Hindlimb muscle (tissue), 1 donor: ENCODE results near the gene ZNF467. TPM values are rescaled to one million over a fixed set of nuclear protein-coding genes. Genes with fewer than 3 reads are reported as not detected.

Experiments
- DNase-seq: peaks from one replicate; pipeline ENCODE4 v3.0.0-alpha.2; 2013
- polyA plus RNA-seq: library from polyadenylated mRNA; unstranded; fragments of 120-200 nt; gene quantifications from one replicate; pipeline ENCODE4 v1.2.1, GENCODE V29; 2013; ENCODE audit not compliant: insufficient read length

Gene ZNF467
- polyA plus RNA-seq, 1 donor = 9.1 TPM

- no peak for DNase-seq
Observed at GRCh38 chr7:149785402-149785801, 12.0 kb upstream of the ZNF467 start.

- DNase-seq = no peak
Observed at GRCh38 chr7:149784251-149784608, 10.8 kb upstream of the ZNF467 start.

GRCh38 chr7:149783386-149784250 is 10.2 kb upstream of the ZNF467 start:
- no peak for DNase-seq

- DNase-seq = no peak
Observed at GRCh38 chr7:149782682-149783345, 9.4 kb upstream of the ZNF467 start.

- DNase-seq = no peak
Observed at GRCh38 chr7:149781921-149782320, 8.5 kb upstream of the ZNF467 start.

GRCh38 chr7:149780636-149781419 is 7.4 kb upstream of the ZNF467 start:
- no peak for DNase-seq

GRCh38 chr7:149780056-149780455 is 6.7 kb upstream of the ZNF467 start:
- no peak for DNase-seq

- DNase-seq = no peak
Observed at GRCh38 chr7:149779502-149779805, 6.1 kb upstream of the ZNF467 start.

GRCh38 chr7:149778696-149779501 is 5.5 kb upstream of the ZNF467 start:
- no peak for DNase-seq

- DNase-seq = no peak
Observed at GRCh38 chr7:149778327-149778637, 4.9 kb upstream of the ZNF467 start.

- no peak for DNase-seq
Observed at GRCh38 chr7:149777551-149778326, 4.4 kb upstream of the ZNF467 start.

GRCh38 chr7:149776848-149777407 is 3.5 kb upstream of the ZNF467 start:
- no peak for DNase-seq

GRCh38 chr7:149776289-149776688 is 2.9 kb upstream of the ZNF467 start:
- DNase-seq = no peak

- no peak for DNase-seq
Observed at GRCh38 chr7:149775176-149775556, 1.8 kb upstream of the ZNF467 start.

- DNase-seq = no peak
Observed at GRCh38 chr7:149774237-149775175, 1.1 kb upstream of the ZNF467 start.

- DNase-seq = no peak
Observed at GRCh38 chr7:149772956-149773434, 393 bp downstream of the ZNF467 start.

- DNase-seq = no peak
Observed at GRCh38 chr7:149772241-149772955, 990 bp downstream of the ZNF467 start.

- DNase-seq = peak; percentile 92
Observed at GRCh38 chr7:149771720-149772240, 1.6 kb downstream of the ZNF467 start.
